GM20000 (cell line): ENCODE measurements around the gene MEI4.

Experiments
- DNase-seq: peaks from one replicate; pipeline ENCODE4 v3.0.0; 2012; ENCODE audit warnings: low spot score
- CTCF ChIP-seq: IDR thresholded peaks from 2 replicates; pipeline ENCODE4 v1.5.1; 2012; ENCODE audit warnings: mild to moderate bottlenecking, control low read depth; ENCODE audit errors: extremely low read depth, missing control alignments

MEI4 gene

GRCh38 chr6:77965449-77965848 is 312.6 kb downstream of the MEI4 start:
- DNase-seq, result no peak
- no peak for TF ChIP-seq CTCF

GRCh38 chr6:77972334-77972733 is 319.5 kb downstream of the MEI4 start:
- TF ChIP-seq CTCF, result no peak
- DNase-seq, result no peak
